ENCODE measurements around the gene DEFB112. TPM values are rescaled to one million over a fixed set of nuclear protein-coding genes. Genes with fewer than 3 reads are reported as not detected.

Gene DEFB112
- total RNA-seq, 1 experiment from 2014 or later: not detected

- CTCF ChIA-PET: interaction anchor here (0.5 to 2.3 kb wide), 26 partner anchors 10 to 501 kb away, joined by 3 to 19 read pairs (median 4); partner anchors contain the start of genes DEFB110 and DEFB113
- H3K4me1 Mint-ChIP-seq: peaks cover 7% of the 10 kb centered on the region; the same call in 1 of the 2 replicates
- ATAC-seq (peak; percentile 13), DNase-seq (ENCODE audit: low spot score) (no peak)
- POLR2A ChIA-PET: interaction anchor here (0.6 kb wide), 1 partner anchor 91 kb away, joined by 3 read pairs; no protein-coding TSS in a partner anchor
- no peaks in the 10 kb centered on the region for H3K9me3 Mint-ChIP-seq
- TF ChIP-seq OVOL2 (CRISPR knock-in tag; IDR thresholded peaks at IDR 0.05; ENCODE audit: borderline replicate concordance) (no peak), CREB1 (CRISPR knock-in tag; IDR thresholded peaks at IDR 0.05) (no peak), SMAD3 (CRISPR knock-in tag; IDR thresholded peaks at IDR 0.05; ENCODE audit: borderline replicate concordance) (no peak), ZNF512 (CRISPR knock-in tag; IDR thresholded peaks at IDR 0.05; ENCODE audit: borderline replicate concordance) (no peak), JAZF1 (CRISPR knock-in tag; IDR thresholded peaks at IDR 0.05) (no peak), CBFB (CRISPR knock-in tag; IDR thresholded peaks at IDR 0.05; ENCODE audit: low read depth) (no peak), PREB (CRISPR knock-in tag; IDR thresholded peaks at IDR 0.05; ENCODE audit: borderline replicate concordance) (no peak), NFATC4 (CRISPR knock-in tag; IDR thresholded peaks at IDR 0.05) (no peak), HMGXB4 (CRISPR knock-in tag; IDR thresholded peaks at IDR 0.05) (no peak), JUN (CRISPR knock-in tag; IDR thresholded peaks at IDR 0.05) (no peak), ZNF425 (CRISPR knock-in tag; conservative IDR thresholded peaks at IDR 0.05) (no peak), MAX (CRISPR knock-in tag; IDR thresholded peaks at IDR 0.05) (no peak), TCF7 (CRISPR knock-in tag; IDR thresholded peaks at IDR 0.05; ENCODE audit: low read depth) (no peak), FOXP1 (CRISPR knock-in tag; IDR thresholded peaks at IDR 0.05; ENCODE audit: borderline replicate concordance) (no peak), ZNF396 (CRISPR knock-in tag; IDR thresholded peaks at IDR 0.05; ENCODE audit: borderline replicate concordance) (no peak), AR (CRISPR knock-in tag; IDR thresholded peaks at IDR 0.05) (no peak), NR2C2 (CRISPR knock-in tag; IDR thresholded peaks at IDR 0.05) (no peak)
- H3K4me3 Mint-ChIP-seq: peak overlapping the region; percentile 53
- no peaks in the 10 kb centered on the region; the same call in 1 of the 2 replicates for H3K27me3 Mint-ChIP-seq (ENCODE audit: low read depth)
- H3K27ac Mint-ChIP-seq: no peak overlapping the region
- H3K36me3 Mint-ChIP-seq: no peaks in the 10 kb centered on the region
Measured at GRCh38 chr6:50030350-50030749, 19.4 kb downstream of the DEFB112 start.
